ENCODE measurements around the gene NTM. TPM values are rescaled to one million over a fixed set of nuclear protein-coding genes. Genes with fewer than 3 reads are reported as not detected.

The NTM gene
- polyA plus RNA-seq, 1 donor from 2014 or later, result 39.4 TPM

DNA sequence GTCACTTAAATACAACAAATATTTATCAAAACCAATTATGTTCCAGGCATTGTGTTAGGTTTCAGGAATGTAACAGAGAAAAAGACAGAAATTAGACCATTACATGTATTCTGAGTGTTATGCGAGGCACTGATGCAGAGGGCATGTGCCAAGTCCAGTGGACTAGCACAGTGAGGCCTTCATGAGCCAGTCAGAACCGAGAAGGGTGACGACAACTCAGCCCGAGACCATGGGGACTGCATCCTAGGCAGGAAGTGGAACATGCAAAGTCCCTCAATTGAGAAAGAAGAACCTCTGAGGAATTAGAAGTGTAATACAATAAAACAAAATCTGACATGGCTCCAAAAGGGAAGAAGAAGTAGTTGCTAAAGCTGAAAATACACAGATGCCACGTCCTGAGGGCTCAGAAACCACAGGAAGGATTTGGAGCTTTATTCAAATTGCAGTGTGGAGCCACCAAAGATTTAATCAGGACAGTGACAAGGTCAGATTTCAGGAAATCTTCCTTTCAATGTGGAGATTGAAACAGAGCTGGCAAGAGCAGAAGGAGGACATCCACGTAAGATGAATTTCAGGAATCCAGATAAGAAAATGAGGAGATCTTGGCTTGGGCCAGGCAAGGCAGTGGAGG lies 529.6 kb downstream of the NTM start:
- no peak overlapping the region for H3K4me2 ChIP-seq (ENCODE audit: low read length)

GRCh38 chr11:131902421-131902820 lies 532.0 kb downstream of the NTM start:
- Histone ChIP-seq H3K9ac (ENCODE audit: low read length) (no peak overlapping the region), H3K27ac (ENCODE audit: low read length) (no peak overlapping the region), H3K4me3 (ENCODE audit: low read length) (no peak overlapping the region), H3K9me2 (ENCODE audit: insufficient read depth, low read length) (no peaks in the 10 kb centered on the region), H4K20me1 (ENCODE audit: insufficient read depth) (no peaks in the 10 kb centered on the region), H3K36me3 (ENCODE audit: insufficient read depth, low read length) (no peaks in the 10 kb centered on the region), H3F3A (ENCODE audit: insufficient read depth, low read length, poor library complexity, severe bottlenecking) (no peaks in the 10 kb centered on the region), H3K79me2 (replicated peaks; ENCODE audit: insufficient read depth, low read length) (no peaks in the 10 kb centered on the region), H2AFZ (ENCODE audit: low read depth, low read length) (no peak overlapping the region), H3K27me3 (ENCODE audit: insufficient read depth, low read depth, low read length) (no peaks in the 10 kb centered on the region), H3K9me3 (ENCODE audit: low read length) (no peaks in the 10 kb centered on the region), H3K4me2 (ENCODE audit: low read length) (no peak overlapping the region)
- TF ChIP-seq POLR2AphosphoS5 (IDR thresholded peaks at IDR 0.05), result no peak
- no peak for TF ChIP-seq REST (IDR thresholded peaks at IDR 0.05; ENCODE audit: borderline replicate concordance)
- TF ChIP-seq, protein P1, sequence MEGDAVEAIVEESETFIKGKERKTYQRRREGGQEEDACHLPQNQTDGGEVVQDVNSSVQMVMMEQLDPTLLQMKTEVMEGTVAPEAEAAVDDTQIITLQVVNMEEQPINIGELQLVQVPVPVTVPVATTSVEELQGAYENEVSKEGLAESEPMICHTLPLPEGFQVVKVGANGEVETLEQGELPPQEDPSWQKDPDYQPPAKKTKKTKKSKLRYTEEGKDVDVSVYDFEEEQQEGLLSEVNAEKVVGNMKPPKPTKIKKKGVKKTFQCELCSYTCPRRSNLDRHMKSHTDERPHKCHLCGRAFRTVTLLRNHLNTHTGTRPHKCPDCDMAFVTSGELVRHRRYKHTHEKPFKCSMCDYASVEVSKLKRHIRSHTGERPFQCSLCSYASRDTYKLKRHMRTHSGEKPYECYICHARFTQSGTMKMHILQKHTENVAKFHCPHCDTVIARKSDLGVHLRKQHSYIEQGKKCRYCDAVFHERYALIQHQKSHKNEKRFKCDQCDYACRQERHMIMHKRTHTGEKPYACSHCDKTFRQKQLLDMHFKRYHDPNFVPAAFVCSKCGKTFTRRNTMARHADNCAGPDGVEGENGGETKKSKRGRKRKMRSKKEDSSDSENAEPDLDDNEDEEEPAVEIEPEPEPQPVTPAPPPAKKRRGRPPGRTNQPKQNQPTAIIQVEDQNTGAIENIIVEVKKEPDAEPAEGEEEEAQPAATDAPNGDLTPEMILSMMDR (IDR thresholded peaks at IDR 0.05; ENCODE audit: poor library complexity, severe bottlenecking), result no peak
- TF ChIP-seq TAF1 (IDR thresholded peaks at IDR 0.05; ENCODE audit: low read depth), result no peak
- TF ChIP-seq EP300 (conservative IDR thresholded peaks at IDR 0.05; ENCODE audit: poor library complexity, severe bottlenecking), result no peak
- no peak for TF ChIP-seq SMC3 (conservative IDR thresholded peaks at IDR 0.05; ENCODE audit: poor library complexity)
- no peak for TF ChIP-seq EZH2 (IDR thresholded peaks at IDR 0.05; ENCODE audit: borderline replicate concordance, insufficient read depth, low read length, poor library complexity, severe bottlenecking)

More for the DNA sequence above, 529.6 kb downstream of the NTM start:
- Histone ChIP-seq H2AFZ (ENCODE audit: low read depth, low read length) (no peak overlapping the region), H3K9me3 (ENCODE audit: low read length) (no peaks in the 10 kb centered on the region), H3K9ac (ENCODE audit: low read length) (no peak overlapping the region), H3K4me3 (ENCODE audit: low read length) (no peak overlapping the region), H3K79me2 (replicated peaks; ENCODE audit: insufficient read depth, low read length) (no peaks in the 10 kb centered on the region), H3K27me3 (ENCODE audit: insufficient read depth, low read depth, low read length) (no peaks in the 10 kb centered on the region), H3K9me2 (ENCODE audit: insufficient read depth, low read length) (no peaks in the 10 kb centered on the region), H3K27ac (ENCODE audit: low read length) (no peak overlapping the region), H3F3A (ENCODE audit: insufficient read depth, low read length, poor library complexity, severe bottlenecking) (peaks cover 1% of the 10 kb centered on the region), H4K20me1 (ENCODE audit: insufficient read depth) (no peaks in the 10 kb centered on the region), H3K36me3 (ENCODE audit: insufficient read depth, low read length) (no peaks in the 10 kb centered on the region)
- TF ChIP-seq EP300 (conservative IDR thresholded peaks at IDR 0.05; ENCODE audit: poor library complexity, severe bottlenecking) (no peak), EZH2 (IDR thresholded peaks at IDR 0.05; ENCODE audit: borderline replicate concordance, insufficient read depth, low read length, poor library complexity, severe bottlenecking) (no peak), TAF1 (IDR thresholded peaks at IDR 0.05; ENCODE audit: low read depth) (no peak), POLR2AphosphoS5 (IDR thresholded peaks at IDR 0.05) (no peak), SMC3 (conservative IDR thresholded peaks at IDR 0.05; ENCODE audit: poor library complexity) (no peak), REST (IDR thresholded peaks at IDR 0.05; ENCODE audit: borderline replicate concordance) (no peak), MXI1 (conservative IDR thresholded peaks at IDR 0.05; ENCODE audit: poor library complexity, severe bottlenecking) (no peak), RAD21 (conservative IDR thresholded peaks at IDR 0.05) (no peak)
- TF ChIP-seq, protein P1 (IDR thresholded peaks at IDR 0.05; ENCODE audit: poor library complexity, severe bottlenecking), result no peak

Data from neural cell (in vitro differentiated cells).